HepG2 (cell line): Measurements from ENCODE around the gene RAB28.

Source experiments
- ARNT2 ChIP-seq: sonication (generic); formaldehyde crosslinking; IDR thresholded peaks from 2 replicates; pipeline ENCODE4 v1.8.0; 2022; ENCODE audit warnings: mild to moderate bottlenecking, low read depth, missing genetic modification reagents, moderate library complexity
- CTCF ChIP-seq: sonication (generic); formaldehyde crosslinking; IDR thresholded peaks from 2 replicates; pipeline ENCODE4 v1.5.0; 2020; ENCODE audit warnings: mild to moderate bottlenecking, missing genetic modification reagents, moderate library complexity
- FOXO1 ChIP-seq: sonication (generic); formaldehyde crosslinking; IDR thresholded peaks from 2 replicates; pipeline ENCODE4 v1.4.0; 2020; ENCODE audit warnings: missing genetic modification reagents
- KIAA2018 ChIP-seq: sonication (generic); formaldehyde crosslinking; IDR thresholded peaks from 2 replicates; pipeline ENCODE4 v1.5.0; 2020; ENCODE audit warnings: mild to moderate bottlenecking, missing genetic modification reagents, borderline replicate concordance
- KLF11 ChIP-seq: IDR thresholded peaks from 2 replicates; pipeline ENCODE4 v1.6.1; 2016; ENCODE audit warnings: missing compliant biosample characterization
- MLXIP ChIP-seq: sonication (generic); formaldehyde crosslinking; IDR thresholded peaks from 2 replicates; pipeline ENCODE4 v1.9.0; 2021; ENCODE audit warnings: missing genetic modification reagents, borderline replicate concordance
- PAF1 ChIP-seq: IDR thresholded peaks from 2 replicates; pipeline ENCODE4 v1.6.1; 2016; ENCODE audit warnings: missing genetic modification reagents, missing compliant biosample characterization
- REST ChIP-seq, 2 experiments: IDR thresholded peaks; 2 replicates each; pipeline ENCODE4 v1.6.1; 2011 to 2012; ENCODE audit warnings: low read length in 2 of 2, borderline replicate concordance in 1 of 2, low read depth in 1 of 2, mild to moderate bottlenecking in 1 of 2, moderate library complexity in 1 of 2
- TARDBP ChIP-seq: sonication (generic); formaldehyde crosslinking; IDR thresholded peaks from 2 replicates; pipeline ENCODE4 v1.8.0; 2022; ENCODE audit warnings: mild to moderate bottlenecking, missing genetic modification reagents
- ZBTB2 ChIP-seq: sonication (generic); formaldehyde crosslinking; IDR thresholded peaks from 2 replicates; pipeline ENCODE4 v1.8.0; 2022; ENCODE audit warnings: low read depth, missing genetic modification reagents
- ZNF333 ChIP-seq: sonication (generic); formaldehyde crosslinking; IDR thresholded peaks from 2 replicates; pipeline ENCODE4 v1.4.0; 2020; ENCODE audit warnings: mild to moderate bottlenecking, missing genetic modification reagents, borderline replicate concordance
- ZNF510 ChIP-seq: sonication (generic); formaldehyde crosslinking; IDR thresholded peaks from 2 replicates; pipeline ENCODE4 v1.4.0; 2020; ENCODE audit warnings: low read depth, mild to moderate bottlenecking, missing genetic modification reagents
- ZNF580 ChIP-seq: IDR thresholded peaks from 2 replicates; pipeline ENCODE4 v1.6.1; 2016; ENCODE audit warnings: low read depth, borderline replicate concordance

- TF ChIP-seq CTCF (no peak), ARNT2 (no peak), FOXO1 (CRISPR knock-in tag) (no peak), MLXIP (CRISPR knock-in tag) (no peak), ZBTB2 (CRISPR knock-in tag) (no peak), KLF11 (no peak), REST (IDR thresholded peaks at IDR 0.05; ENCODE audit: borderline replicate concordance in 1 of 2, low read depth in 1 of 2, low read length in 2 of 2) (no peak), KIAA2018 (CRISPR knock-in tag) (no peak), PAF1 (CRISPR knock-in tag) (no peak), ZNF510 (CRISPR knock-in tag) (no peak), TARDBP (CRISPR knock-in tag) (no peak), ZNF333 (CRISPR knock-in tag) (no peak), ZNF580 (CRISPR knock-in tag) (no peak)
These were observed 39.7 kb upstream of the RAB28 start for GRCh38 chr4:13523591-13524503.
